SK-N-SH (cell line): ENCODE data around the gene ADISSP.

Experiments
- CHD2 ChIP-seq: fragments of 150-350 bp; IDR thresholded peaks from 2 replicates; pipeline ENCODE4 v1.6.1; 2018; ENCODE audit warnings: low read length; ENCODE audit not compliant: partially characterized antibody
- TF ChIP-seq, protein P1 (sequence below): fragments of 200-600 bp; sonication (generic); IDR thresholded peaks from 2 replicates; pipeline ENCODE4 v1.6.1; 2017; ENCODE audit warnings: antibody characterized with exemption, mild to moderate bottlenecking, moderate library complexity

DNA sequence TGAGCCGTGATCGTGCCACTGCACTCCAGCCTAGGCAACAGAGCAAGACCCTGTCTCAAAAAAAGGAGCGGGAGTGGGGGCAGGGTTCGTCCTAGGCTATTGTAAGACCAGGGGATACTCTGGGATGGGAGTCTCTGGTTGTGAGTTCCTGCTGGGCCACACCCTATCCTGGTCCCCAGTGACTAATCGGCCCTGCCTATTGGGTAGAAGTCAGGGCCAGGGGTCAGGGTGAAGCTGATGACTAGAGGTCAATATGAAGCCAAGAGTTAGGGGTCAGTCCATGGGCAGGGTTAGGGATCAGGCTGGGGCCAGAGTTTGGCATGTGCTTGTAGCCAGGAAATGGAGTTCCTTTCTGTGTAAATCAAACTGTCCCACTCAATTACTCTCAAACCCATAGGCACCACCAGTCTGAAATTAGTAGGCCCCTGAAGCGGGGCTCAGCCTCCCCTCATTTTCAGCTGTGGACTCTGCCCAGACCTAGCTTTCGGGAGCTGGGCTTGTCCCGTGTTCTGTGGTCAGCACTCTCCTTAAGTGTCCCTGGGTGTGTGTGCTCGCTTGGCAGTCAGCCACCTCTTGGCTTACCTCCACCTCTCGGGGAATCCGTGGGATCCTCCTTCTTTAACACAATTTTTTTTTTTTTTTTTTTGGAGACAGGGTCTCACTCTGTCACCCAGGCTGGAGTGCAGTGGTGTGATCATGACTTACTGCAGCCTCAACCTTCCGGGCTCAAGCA is 33.3 kb downstream of the ADISSP start:
- TF ChIP-seq, protein P1, sequence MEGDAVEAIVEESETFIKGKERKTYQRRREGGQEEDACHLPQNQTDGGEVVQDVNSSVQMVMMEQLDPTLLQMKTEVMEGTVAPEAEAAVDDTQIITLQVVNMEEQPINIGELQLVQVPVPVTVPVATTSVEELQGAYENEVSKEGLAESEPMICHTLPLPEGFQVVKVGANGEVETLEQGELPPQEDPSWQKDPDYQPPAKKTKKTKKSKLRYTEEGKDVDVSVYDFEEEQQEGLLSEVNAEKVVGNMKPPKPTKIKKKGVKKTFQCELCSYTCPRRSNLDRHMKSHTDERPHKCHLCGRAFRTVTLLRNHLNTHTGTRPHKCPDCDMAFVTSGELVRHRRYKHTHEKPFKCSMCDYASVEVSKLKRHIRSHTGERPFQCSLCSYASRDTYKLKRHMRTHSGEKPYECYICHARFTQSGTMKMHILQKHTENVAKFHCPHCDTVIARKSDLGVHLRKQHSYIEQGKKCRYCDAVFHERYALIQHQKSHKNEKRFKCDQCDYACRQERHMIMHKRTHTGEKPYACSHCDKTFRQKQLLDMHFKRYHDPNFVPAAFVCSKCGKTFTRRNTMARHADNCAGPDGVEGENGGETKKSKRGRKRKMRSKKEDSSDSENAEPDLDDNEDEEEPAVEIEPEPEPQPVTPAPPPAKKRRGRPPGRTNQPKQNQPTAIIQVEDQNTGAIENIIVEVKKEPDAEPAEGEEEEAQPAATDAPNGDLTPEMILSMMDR: no peak
- no peak for TF ChIP-seq CHD2
